Putamen (tissue), 1 donor: ENCODE measurements around the gene EYA2.
"Not testable (repeated sequence)": the region's sequence is repeated elsewhere in the genome, so short reads cannot be mapped to it uniquely, and the experiment has no call there.

Source experiments
- DNase-seq: peaks from one replicate; pipeline ENCODE4 v3.0.0-alpha.2; 2016; ENCODE audit warnings: low spot score

The EYA2 gene

GRCh38 chr20:47175493-47175892 is 280.9 kb downstream of the EYA2 start:
- DNase-seq = no peak

GRCh38 chr20:47176217-47176616 is 281.6 kb downstream of the EYA2 start:
- DNase-seq = not testable (repeated sequence)

- DNase-seq = no peak
Measured at GRCh38 chr20:47178277-47178676, 283.6 kb downstream of the EYA2 start.

GRCh38 chr20:47178851-47179250 is 284.2 kb downstream of the EYA2 start:
- DNase-seq = no peak

- no peak for DNase-seq
Measured at GRCh38 chr20:47179267-47179666, 284.6 kb downstream of the EYA2 start.

- no peak for DNase-seq
Measured at GRCh38 chr20:47181056-47181862, 286.6 kb downstream of the EYA2 start.

- no peak for DNase-seq
Measured at GRCh38 chr20:47183367-47183766, 288.7 kb downstream of the EYA2 start.

- DNase-seq = no peak
Measured at GRCh38 chr20:47187450-47188195, 293.0 kb downstream of the EYA2 start.

- DNase-seq = no peak
Measured at GRCh38 chr20:47188540-47188939, 293.9 kb downstream of the EYA2 start.

- DNase-seq = no peak
Measured at GRCh38 chr20:47189060-47189459, 294.4 kb downstream of the EYA2 start.

GRCh38 chr20:47191074-47191673 is 296.5 kb downstream of the EYA2 start:
- DNase-seq = no peak

- DNase-seq = no peak
Measured at GRCh38 chr20:47191956-47192355, 297.3 kb downstream of the EYA2 start.

GRCh38 chr20:47195573-47195972 is 300.9 kb downstream of the EYA2 start:
- no peak for DNase-seq

GRCh38 chr20:47196091-47197081 is 301.7 kb downstream of the EYA2 start:
- peak; percentile 50 for DNase-seq

GRCh38 chr20:47198254-47198671 is 303.6 kb downstream of the EYA2 start:
- no peak for DNase-seq

- no peak for DNase-seq
Measured at GRCh38 chr20:47198996-47199552, 304.4 kb downstream of the EYA2 start.

- no peak for DNase-seq
Measured at GRCh38 chr20:47201074-47201730, 306.6 kb downstream of the EYA2 start.

GRCh38 chr20:47202733-47203667 is 308.4 kb downstream of the EYA2 start:
- no peak for DNase-seq

GRCh38 chr20:47204008-47204849 is 309.6 kb downstream of the EYA2 start:
- no peak for DNase-seq
